Endothelial cell of umbilical vein (primary cell): Measurements from ENCODE around the gene LHPP.

ENCODE experiments used
- CTCF ChIP-seq, 2 donors: IDR thresholded peaks; 1 replicate in 1 of 2; 2 replicates in 1 of 2; pipeline ENCODE4 v1.5.1; 2011; ENCODE audit warnings: low read length in 2 of 2, mild to moderate bottlenecking in 2 of 2, moderate library complexity in 2 of 2, control low read depth in 1 of 2, inconsistent platforms in 1 of 2, low read depth in 1 of 2; ENCODE audit not compliant: insufficient read depth in 1 of 2; ENCODE audit errors: extremely low read depth in 1 of 2
- FOS ChIP-seq: IDR thresholded peaks from 2 replicates; pipeline ENCODE4 v1.6.1; 2011; ENCODE audit warnings: mild to moderate bottlenecking, low read length, moderate library complexity, borderline replicate concordance; ENCODE audit not compliant: insufficient read depth
- POLR2AphosphoS5 ChIP-seq: IDR thresholded peaks from 2 replicates; pipeline ENCODE4 v1.6.1; 2012; ENCODE audit warnings: low read depth, mild to moderate bottlenecking, control low read depth, low read length, moderate library complexity; ENCODE audit not compliant: insufficient read depth

- TF ChIP-seq POLR2AphosphoS5, result no peak
- TF ChIP-seq CTCF (IDR thresholded peaks at IDR 0.05; ENCODE audit: extremely low read depth in 1 of 2, insufficient read depth in 1 of 2, low read depth in 1 of 2, low read length in 2 of 2), result no peak
- TF ChIP-seq FOS, result no peak
Measured at GRCh38 chr10:124478515-124478914, 16.9 kb downstream of the LHPP start.
